Hepatocyte (in vitro differentiated cells): ENCODE measurements around the gene TRIP10. TPM values are rescaled to one million over a fixed set of nuclear protein-coding genes. Genes with fewer than 3 reads are reported as not detected.

ENCODE experiments used
- DNase-seq: peaks from one replicate; pipeline ENCODE4 v3.0.0-alpha.2; 2016; ENCODE audit warnings: low spot score
- H2AFZ ChIP-seq: fragments of 200-600 bp; sonication (generic); 2 replicates; pipeline ENCODE4 v1.6.0; 2016; ENCODE audit warnings: antibody characterized with exemption, mild to moderate bottlenecking
- H3K27ac ChIP-seq: fragments of 200-600 bp; sonication (generic); 2 replicates; pipeline ENCODE4 v1.5.1; 2016; ENCODE audit warnings: mild to moderate bottlenecking
- H3K27me3 ChIP-seq: fragments of 200-600 bp; sonication (generic); 2 replicates; pipeline ENCODE4 v1.6.1; 2016
- H3K36me3 ChIP-seq: fragments of 200-600 bp; sonication (generic); replicated peaks from 2 replicates; pipeline ENCODE4 v1.5.1; 2016; ENCODE audit warnings: low read depth; ENCODE audit not compliant: insufficient read depth
- H3K4me1 ChIP-seq: fragments of 200-600 bp; sonication (generic); 2 replicates; pipeline ENCODE4 v1.5.1; 2016; ENCODE audit warnings: mild to moderate bottlenecking, moderate library complexity; ENCODE audit not compliant: insufficient read depth
- H3K4me2 ChIP-seq: fragments of 200-600 bp; sonication (generic); 2 replicates; pipeline ENCODE4 v1.6.0; 2016
- H3K4me3 ChIP-seq: fragments of 200-600 bp; sonication (generic); 2 replicates; pipeline ENCODE4 v1.5.1; 2016; ENCODE audit warnings: mild to moderate bottlenecking
- H3K79me2 ChIP-seq: fragments of 200-600 bp; sonication (generic); 2 replicates; pipeline ENCODE4 v1.6.0; 2017; ENCODE audit warnings: mild to moderate bottlenecking
- H3K9me2 ChIP-seq: fragments of 200-600 bp; sonication (generic); replicated peaks from 2 replicates; pipeline ENCODE4 v1.6.0; 2017; ENCODE audit warnings: mild to moderate bottlenecking; ENCODE audit not compliant: insufficient read depth
- H3K9me3 ChIP-seq: fragments of 200-600 bp; sonication (generic); 2 replicates; pipeline ENCODE4 v1.5.1; 2016; ENCODE audit warnings: low read depth, mild to moderate bottlenecking
- H4K20me1 ChIP-seq: fragments of 200-600 bp; sonication (generic); 2 replicates; pipeline ENCODE4 v1.6.0; 2016; ENCODE audit warnings: mild to moderate bottlenecking; ENCODE audit not compliant: insufficient read depth, poor library complexity, severe bottlenecking
- EZH2 ChIP-seq: fragments of 200-600 bp; sonication (generic); IDR thresholded peaks from 2 replicates; pipeline ENCODE4 v1.6.1; 2016; ENCODE audit warnings: antibody characterized with exemption, mild to moderate bottlenecking, borderline replicate concordance
- EZH2phosphoT487 ChIP-seq: fragments of 200-600 bp; sonication (generic); IDR thresholded peaks from one replicate; pipeline ENCODE4 v1.6.1; 2018; ENCODE audit warnings: antibody characterized with exemption, mild to moderate bottlenecking, low read depth, moderate library complexity; ENCODE audit not compliant: unreplicated experiment, severe bottlenecking
- WGBS: methylation state at CpG from one replicate; pipeline ENCODE4 v1.1.6; 2016; ENCODE audit warnings: low lambda C conversion rate; ENCODE audit errors: missing lambda C conversion rate; 5-methylcytosine and 5-hydroxymethylcytosine counted together
- microRNA-seq: library from miRNA; unstranded; fragments of <30 nt; microRNA quantifications from one replicate; pipeline ENCODE4, GENCODE V29; 2017
- polyA plus RNA-seq: library from polyadenylated mRNA; unstranded; fragments of >200 nt; fragmentation: Nextera tagmentation; extraction: Ambion mirVana; gene quantifications from 2 replicates; pipeline ENCODE4 v1.2.1, GENCODE V29; 2016
- total RNA-seq: library from RNA; depleted of rRNA; stranded (reverse); fragments of >200 nt; gene quantifications from 2 replicates; pipeline ENCODE4 v1.2.3, GENCODE V29; 2014
- TF ChIP-seq, protein P1 (sequence below): fragments of 200-600 bp; sonication (generic); IDR thresholded peaks from 2 replicates; pipeline ENCODE4 v1.5.1; 2016; ENCODE audit warnings: antibody characterized with exemption, mild to moderate bottlenecking; ENCODE audit not compliant: poor library complexity

The TRIP10 gene
- total and polyA plus RNA-seq, 2 experiments from 2014 or later, result 48.8 to 79.5 TPM

- Histone ChIP-seq H3K36me3 (no peaks in the 10 kb centered on the region), H3K4me1 (no peaks in the 10 kb centered on the region), H3K4me2 (peak overlapping the region; percentile 70), H3K27me3 (no peaks in the 10 kb centered on the region), H4K20me1 (no peaks in the 10 kb centered on the region), H3K79me2 (no peaks in the 10 kb centered on the region), H3K9me2 (no peaks in the 10 kb centered on the region), H3K4me3 (no peak overlapping the region), H2AFZ (peak overlapping the region; percentile 83), H3K27ac (no peak overlapping the region), H3K9me3 (no peaks in the 10 kb centered on the region)
- TF ChIP-seq EZH2phosphoT487 (no peak), EZH2 (no peak)
- TF ChIP-seq, protein P1, sequence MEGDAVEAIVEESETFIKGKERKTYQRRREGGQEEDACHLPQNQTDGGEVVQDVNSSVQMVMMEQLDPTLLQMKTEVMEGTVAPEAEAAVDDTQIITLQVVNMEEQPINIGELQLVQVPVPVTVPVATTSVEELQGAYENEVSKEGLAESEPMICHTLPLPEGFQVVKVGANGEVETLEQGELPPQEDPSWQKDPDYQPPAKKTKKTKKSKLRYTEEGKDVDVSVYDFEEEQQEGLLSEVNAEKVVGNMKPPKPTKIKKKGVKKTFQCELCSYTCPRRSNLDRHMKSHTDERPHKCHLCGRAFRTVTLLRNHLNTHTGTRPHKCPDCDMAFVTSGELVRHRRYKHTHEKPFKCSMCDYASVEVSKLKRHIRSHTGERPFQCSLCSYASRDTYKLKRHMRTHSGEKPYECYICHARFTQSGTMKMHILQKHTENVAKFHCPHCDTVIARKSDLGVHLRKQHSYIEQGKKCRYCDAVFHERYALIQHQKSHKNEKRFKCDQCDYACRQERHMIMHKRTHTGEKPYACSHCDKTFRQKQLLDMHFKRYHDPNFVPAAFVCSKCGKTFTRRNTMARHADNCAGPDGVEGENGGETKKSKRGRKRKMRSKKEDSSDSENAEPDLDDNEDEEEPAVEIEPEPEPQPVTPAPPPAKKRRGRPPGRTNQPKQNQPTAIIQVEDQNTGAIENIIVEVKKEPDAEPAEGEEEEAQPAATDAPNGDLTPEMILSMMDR, result no peak
- 60% methylated on average over 10 of the region's 10 CpGs for WGBS
- no peak for DNase-seq
Measured at GRCh38 chr19:6800991-6801484, 61.6 kb downstream of the TRIP10 start.

Small RNAs within 50 kb of the gene (microRNA-seq; reads per million reads assigned to microRNA genes)
- gene MIR6791, result not detected

Other genes starting within 250 kb of the TRIP10 start
- gene TUBB4A, start 237.4 kb upstream of the TRIP10 start, total RNA-seq, result 1.2 and 4.4 TPM in 2 replicates
- gene TUBB4A, start 237.4 kb upstream of the TRIP10 start, polyA plus RNA-seq, result 7.3 and 7.9 TPM in 2 replicates
- 2.3 and 2.6 TPM in 2 replicates for gene TNFSF9, start 208.7 kb upstream of the TRIP10 start, total RNA-seq
- gene TNFSF9, start 208.7 kb upstream of the TRIP10 start, polyA plus RNA-seq, result 3.8 and 9.2 TPM in 2 replicates
- not detected in 2 replicates for gene CD70, start 148.5 kb upstream of the TRIP10 start, total RNA-seq
- gene CD70, start 148.5 kb upstream of the TRIP10 start, polyA plus RNA-seq, result not detected in 2 replicates
- gene TNFSF14, start 69.5 kb upstream of the TRIP10 start, total RNA-seq, result 1.5 and 4.0 TPM in 2 replicates
- 3.9 and 4.8 TPM in 2 replicates for gene TNFSF14, start 69.5 kb upstream of the TRIP10 start, polyA plus RNA-seq
- gene C3, start 19.0 kb upstream of the TRIP10 start, total RNA-seq, result 563 and 814 TPM in 2 replicates
- gene C3, start 19.0 kb upstream of the TRIP10 start, polyA plus RNA-seq, result 493 and 556 TPM in 2 replicates
- gene GPR108, start 2.1 kb upstream of the TRIP10 start, total RNA-seq, result 59.0 and 66.6 TPM in 2 replicates
- gene GPR108, start 2.1 kb upstream of the TRIP10 start, polyA plus RNA-seq, result 120 TPM in 2 replicates
- gene SH2D3A, start 27.8 kb downstream of the TRIP10 start, total RNA-seq, result 14.8 and 18.9 TPM in 2 replicates
- gene SH2D3A, start 27.8 kb downstream of the TRIP10 start, polyA plus RNA-seq, result 19.6 and 26.0 TPM in 2 replicates
- 0.23 and 0.32 TPM in 2 replicates for gene VAV1, start 33.0 kb downstream of the TRIP10 start, total RNA-seq
- gene VAV1, start 33.0 kb downstream of the TRIP10 start, polyA plus RNA-seq, result not detected in 2 replicates
- not detected in 2 replicates for gene ADGRE1, start 147.9 kb downstream of the TRIP10 start, total RNA-seq
- gene ADGRE1, start 147.9 kb downstream of the TRIP10 start, polyA plus RNA-seq, result not detected in 2 replicates